HG03378 (cell line): ENCODE measurements around the gene DNAH17.

Experiments used
- ATAC-seq: cut with Tn5 transposase; IDR thresholded peaks from one replicate; pipeline ENCODE4 v1.9.1; 2021; ENCODE audit warnings: mild to moderate bottlenecking, moderate library complexity; ENCODE audit not compliant: unreplicated experiment

DNAH17 gene

GRCh38 chr17:78577296-78577695 is at the start of gene DNAH17:
TSS of gene DNAH17 (minus strand) at chr17:78577396. CDS start at chr17:78575057, 2,339 bp downstream.
- ATAC-seq, result no peak

- no peak for ATAC-seq
These were observed 47.3 kb upstream of the DNAH17 start for GRCh38 chr17:78624324-78625151.

- no peak for ATAC-seq
These were observed 46.3 kb upstream of the DNAH17 start for GRCh38 chr17:78623541-78623940.

- no peak for ATAC-seq
These were observed 45.5 kb upstream of the DNAH17 start for GRCh38 chr17:78622491-78623265.

GRCh38 chr17:78621720-78622490 is 44.7 kb upstream of the DNAH17 start:
- ATAC-seq, result no peak

GRCh38 chr17:78620099-78620498 is 42.9 kb upstream of the DNAH17 start:
- ATAC-seq, result no peak

GRCh38 chr17:78619334-78619733 is 42.1 kb upstream of the DNAH17 start:
- no peak for ATAC-seq

GRCh38 chr17:78618264-78619066 is 41.3 kb upstream of the DNAH17 start:
- no peak for ATAC-seq

GRCh38 chr17:78617511-78618061 is 40.4 kb upstream of the DNAH17 start:
- no peak for ATAC-seq

- no peak for ATAC-seq
These were observed 39.8 kb upstream of the DNAH17 start for GRCh38 chr17:78616946-78617345.

- no peak for ATAC-seq
These were observed 38.4 kb upstream of the DNAH17 start for GRCh38 chr17:78615631-78616030.

- no peak for ATAC-seq
These were observed 36.2 kb upstream of the DNAH17 start for GRCh38 chr17:78613416-78613815.

- no peak for ATAC-seq
These were observed 34.4 kb upstream of the DNAH17 start for GRCh38 chr17:78611607-78612006.

GRCh38 chr17:78610951-78611511 is 33.8 kb upstream of the DNAH17 start:
- no peak for ATAC-seq

- no peak for ATAC-seq
These were observed 32.0 kb upstream of the DNAH17 start for GRCh38 chr17:78609191-78609641.

- ATAC-seq, result no peak
These were observed 31.6 kb upstream of the DNAH17 start for GRCh38 chr17:78608804-78609186.

GRCh38 chr17:78608122-78608803 is 31.1 kb upstream of the DNAH17 start:
- no peak for ATAC-seq

GRCh38 chr17:78607038-78607437 is 29.8 kb upstream of the DNAH17 start:
- no peak for ATAC-seq

GRCh38 chr17:78605886-78606285 is 28.7 kb upstream of the DNAH17 start:
- ATAC-seq, result no peak
